ENCODE data around the gene NR2C2. TPM values are rescaled to one million over a fixed set of nuclear protein-coding genes. Genes with fewer than 3 reads are reported as not detected.

The NR2C2 gene
- total and polyA plus RNA-seq, 10 of the 15 experiments (the other 5 are each of a cell fraction or from before 2014, with no cell fraction given), result 2.7 to 30.3 (median 18.3) TPM

DNA sequence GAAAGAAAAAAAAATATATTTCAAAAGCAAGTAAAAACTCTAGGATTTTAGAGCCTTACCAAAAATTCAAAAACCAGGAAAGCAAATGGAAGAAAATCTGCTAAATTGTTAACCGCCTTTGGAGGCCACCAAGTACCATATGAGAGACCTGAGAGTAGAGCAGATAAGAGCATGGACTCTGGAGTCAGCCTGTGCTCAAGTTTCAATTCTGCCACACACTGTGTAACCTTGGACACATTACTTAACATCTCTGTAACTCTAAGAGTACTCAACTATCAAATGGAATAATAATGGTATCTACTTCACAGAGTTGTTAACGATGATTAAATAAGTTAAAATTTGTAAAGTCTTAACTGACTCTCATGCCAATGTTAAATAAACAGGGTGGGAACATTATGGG lies 138.9 kb downstream of the NR2C2 start:
- TF ChIP-seq POLR2AphosphoS2 (IDR thresholded peaks at IDR 0.05; ENCODE audit: low read depth, low read length) (no peak), CEBPB (IDR thresholded peaks at IDR 0.05; ENCODE audit: borderline replicate concordance in 1 of 2, low read depth in 2 of 2, low read length in 2 of 2) (no peak), STAT3 (IDR thresholded peaks at IDR 0.05; ENCODE audit: low read depth, low read length) (no peak), MEF2B (IDR thresholded peaks at IDR 0.05; ENCODE audit: partially characterized antibody, poor library complexity, severe bottlenecking) (no peak), LARP7 (IDR thresholded peaks at IDR 0.05) (no peak), EED (IDR thresholded peaks at IDR 0.05; ENCODE audit: low read depth) (no peak), WRNIP1 (IDR thresholded peaks at IDR 0.05; ENCODE audit: borderline replicate concordance, low read depth, low read length) (no peak), IKZF2 (IDR thresholded peaks at IDR 0.05) (no peak), MTA3 (IDR thresholded peaks at IDR 0.05; ENCODE audit: borderline replicate concordance, low read length) (no peak)
- TF ChIP-seq, protein P1, sequence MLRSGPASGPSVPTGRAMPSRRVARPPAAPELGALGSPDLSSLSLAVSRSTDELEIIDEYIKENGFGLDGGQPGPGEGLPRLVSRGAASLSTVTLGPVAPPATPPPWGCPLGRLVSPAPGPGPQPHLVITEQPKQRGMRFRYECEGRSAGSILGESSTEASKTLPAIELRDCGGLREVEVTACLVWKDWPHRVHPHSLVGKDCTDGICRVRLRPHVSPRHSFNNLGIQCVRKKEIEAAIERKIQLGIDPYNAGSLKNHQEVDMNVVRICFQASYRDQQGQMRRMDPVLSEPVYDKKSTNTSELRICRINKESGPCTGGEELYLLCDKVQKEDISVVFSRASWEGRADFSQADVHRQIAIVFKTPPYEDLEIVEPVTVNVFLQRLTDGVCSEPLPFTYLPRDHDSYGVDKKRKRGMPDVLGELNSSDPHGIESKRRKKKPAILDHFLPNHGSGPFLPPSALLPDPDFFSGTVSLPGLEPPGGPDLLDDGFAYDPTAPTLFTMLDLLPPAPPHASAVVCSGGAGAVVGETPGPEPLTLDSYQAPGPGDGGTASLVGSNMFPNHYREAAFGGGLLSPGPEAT (IDR thresholded peaks at IDR 0.05; ENCODE audit: low read depth), result no peak
- TF ChIP-seq, protein P2, sequence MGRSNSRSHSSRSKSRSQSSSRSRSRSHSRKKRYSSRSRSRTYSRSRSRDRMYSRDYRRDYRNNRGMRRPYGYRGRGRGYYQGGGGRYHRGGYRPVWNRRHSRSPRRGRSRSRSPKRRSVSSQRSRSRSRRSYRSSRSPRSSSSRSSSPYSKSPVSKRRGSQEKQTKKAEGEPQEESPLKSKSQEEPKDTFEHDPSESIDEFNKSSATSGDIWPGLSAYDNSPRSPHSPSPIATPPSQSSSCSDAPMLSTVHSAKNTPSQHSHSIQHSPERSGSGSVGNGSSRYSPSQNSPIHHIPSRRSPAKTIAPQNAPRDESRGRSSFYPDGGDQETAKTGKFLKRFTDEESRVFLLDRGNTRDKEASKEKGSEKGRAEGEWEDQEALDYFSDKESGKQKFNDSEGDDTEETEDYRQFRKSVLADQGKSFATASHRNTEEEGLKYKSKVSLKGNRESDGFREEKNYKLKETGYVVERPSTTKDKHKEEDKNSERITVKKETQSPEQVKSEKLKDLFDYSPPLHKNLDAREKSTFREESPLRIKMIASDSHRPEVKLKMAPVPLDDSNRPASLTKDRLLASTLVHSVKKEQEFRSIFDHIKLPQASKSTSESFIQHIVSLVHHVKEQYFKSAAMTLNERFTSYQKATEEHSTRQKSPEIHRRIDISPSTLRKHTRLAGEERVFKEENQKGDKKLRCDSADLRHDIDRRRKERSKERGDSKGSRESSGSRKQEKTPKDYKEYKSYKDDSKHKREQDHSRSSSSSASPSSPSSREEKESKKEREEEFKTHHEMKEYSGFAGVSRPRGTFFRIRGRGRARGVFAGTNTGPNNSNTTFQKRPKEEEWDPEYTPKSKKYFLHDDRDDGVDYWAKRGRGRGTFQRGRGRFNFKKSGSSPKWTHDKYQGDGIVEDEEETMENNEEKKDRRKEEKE (IDR thresholded peaks at IDR 0.05), result no peak
- SMC1A ChIA-PET (ENCODE audit: uncharacterized antibody, unreplicated experiment), result no interaction called here
- no peak for ATAC-seq
- Histone ChIP-seq H3K27me3 (replicated peaks in 1 of 2; ENCODE audit: control insufficient read depth in 2 of 2, insufficient read depth in 2 of 2, low read length in 1 of 2) (no peaks in the 10 kb centered on the region), H3K9me3 (replicated peaks; ENCODE audit: control insufficient read depth, insufficient read depth, low read length) (no peaks in the 10 kb centered on the region), H4K20me1 (ENCODE audit: control insufficient read depth, insufficient read depth) (no peaks in the 10 kb centered on the region), H3K4me1 (ENCODE audit: control insufficient read depth, insufficient read depth, low read length) (no peaks in the 10 kb centered on the region), H3K27ac (ENCODE audit: control insufficient read depth, insufficient read depth) (no peak overlapping the region), H2AFZ (ENCODE audit: control insufficient read depth, low read depth, low read length) (no peak overlapping the region), H3K79me2 (ENCODE audit: control insufficient read depth, insufficient read depth, low read length) (no peaks in the 10 kb centered on the region), H3K4me3 (no peak overlapping the region), H3K36me3 (ENCODE audit: control insufficient read depth in 2 of 2, insufficient read depth in 2 of 2, low read length in 1 of 2) (peaks cover 3 to 29% of the 10 kb centered on the region in 2 experiments), H3K4me2 (ENCODE audit: control insufficient read depth, insufficient read depth) (no peak overlapping the region), H3K9ac (ENCODE audit: control insufficient read depth, insufficient read depth, low read length) (no peak overlapping the region)
- POLR2A ChIA-PET, result no interaction called here
- intact Hi-C loops (cut with micrococcal nuclease; ENCODE audit: unreplicated experiment) (no loop called here), in situ Hi-C loops (cut with MboI) (no loop called here)
- DNase-seq (ENCODE audit: low read depth, low spot score), result no peak
- no TSS peak for BruUV-seq (replicated peaks)
- no peak for FAIRE-seq
- CTCF ChIA-PET, result interaction anchor here (1.0 kb wide), 1 partner anchor 160 kb away, joined by 4 read pairs; no protein-coding TSS in a partner anchor
- RAD21 ChIA-PET (ENCODE audit: unreplicated experiment), result no interaction called here
- 98% methylated on average over 2 of the region's 2 CpGs for WGBS (ENCODE audit: insufficient coverage, insufficient replicate concordance, low lambda C conversion rate, missing lambda C conversion rate)
